GM19193 (cell line): Measurements from ENCODE around the gene SLAMF9.

Source experiments
- POLR2A ChIP-seq: IDR thresholded peaks from 4 replicates; pipeline ENCODE4 v1.6.1; 2011; ENCODE audit not compliant: insufficient read depth, insufficient read length; ENCODE audit errors: extremely low read depth

The SLAMF9 gene

DNA sequence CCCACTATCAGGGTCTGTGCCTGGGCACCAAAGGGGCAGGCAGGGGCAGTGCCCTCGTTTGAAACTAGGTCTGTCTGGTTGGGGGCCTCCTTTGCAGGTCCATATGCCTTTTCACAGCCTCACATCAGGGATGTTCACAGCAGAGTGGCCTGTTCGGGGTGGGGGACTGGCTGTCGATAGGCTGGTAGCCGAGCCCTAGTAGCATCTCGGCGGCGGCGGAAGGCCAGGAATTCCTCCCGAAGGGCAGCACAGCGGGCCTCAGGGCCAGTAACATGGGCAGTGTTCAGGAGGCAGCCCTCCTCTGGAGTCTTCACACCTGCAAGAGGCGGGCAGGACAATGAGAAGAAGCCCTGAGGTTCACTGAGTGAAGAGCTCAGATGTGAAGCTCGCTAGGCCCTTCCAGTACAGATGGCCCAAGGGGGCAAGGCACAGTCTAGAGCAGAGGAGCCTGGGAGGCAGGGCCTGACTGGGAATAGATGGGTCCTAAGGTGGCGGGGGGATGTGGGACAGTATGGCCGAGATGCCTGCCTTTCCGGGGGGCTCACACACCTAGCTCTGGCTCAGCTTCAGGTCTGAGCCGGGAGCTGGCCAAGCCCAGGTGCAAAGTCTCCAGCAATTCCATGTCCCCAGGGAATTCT is 26.7 kb downstream of the SLAMF9 start:
- TF ChIP-seq POLR2A, result no peak

GRCh38 chr1:159925719-159926078 is 28.3 kb downstream of the SLAMF9 start:
- no peak for TF ChIP-seq POLR2A

DNA sequence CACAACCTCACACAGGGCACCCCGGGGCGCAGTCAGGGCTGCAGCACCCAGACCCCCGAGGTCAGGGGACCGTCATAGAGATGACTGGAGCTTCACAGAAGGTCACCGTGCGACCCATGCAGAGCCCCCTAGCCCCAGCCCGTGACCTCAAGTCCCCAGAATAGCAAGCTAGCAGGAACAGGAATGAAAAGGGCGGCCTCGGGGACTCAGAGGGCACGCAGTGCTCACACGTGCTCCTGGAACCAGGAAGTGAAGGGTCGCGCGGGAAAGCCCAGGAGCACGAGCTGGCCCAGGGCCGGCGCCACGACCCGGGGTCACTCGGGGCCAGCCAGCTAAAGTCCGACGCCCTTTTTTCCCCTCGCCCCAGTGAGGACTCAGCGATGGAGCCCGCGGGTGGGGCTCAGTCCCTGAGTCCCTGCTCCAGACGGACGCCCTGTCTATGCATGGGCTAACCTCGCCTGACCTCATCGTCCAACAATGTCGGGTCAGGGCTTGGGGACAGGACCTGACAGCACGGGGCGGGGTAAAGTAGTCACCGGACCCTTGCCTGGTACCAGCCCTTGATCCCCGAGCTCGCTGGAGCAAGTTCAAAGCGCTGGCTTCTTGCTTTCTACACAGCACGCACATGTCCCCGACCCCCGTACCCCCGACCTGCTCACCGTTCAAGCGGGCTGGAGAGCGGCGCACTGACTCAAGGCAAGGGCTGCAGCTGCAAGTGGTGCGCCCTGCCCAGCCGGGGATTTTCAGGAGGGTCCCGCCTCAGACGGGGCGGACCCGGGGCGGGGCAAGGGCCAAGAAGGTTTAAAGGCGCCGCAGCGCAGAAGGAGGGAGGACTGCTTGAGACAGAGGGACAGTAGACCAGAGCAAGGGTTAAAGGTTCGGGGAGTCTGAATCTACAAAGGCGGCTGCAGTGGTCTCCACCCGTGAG is 29.0 kb downstream of the SLAMF9 start, which contains the start of gene TAGLN2:
Gene TAGLN2 (minus strand): TSS at position 717 of the 928 bp plus-strand sequence. CDS start 4,998 bp downstream, outside the sequence.
- TF ChIP-seq POLR2A, result peak; percentile 98

- TF ChIP-seq POLR2A, result no peak
These were observed 29.8 kb downstream of the SLAMF9 start for GRCh38 chr1:159924025-159924790.

GRCh38 chr1:159923203-159924024 is 30.6 kb downstream of the SLAMF9 start:
- TF ChIP-seq POLR2A, result peak; percentile 61

DNA sequence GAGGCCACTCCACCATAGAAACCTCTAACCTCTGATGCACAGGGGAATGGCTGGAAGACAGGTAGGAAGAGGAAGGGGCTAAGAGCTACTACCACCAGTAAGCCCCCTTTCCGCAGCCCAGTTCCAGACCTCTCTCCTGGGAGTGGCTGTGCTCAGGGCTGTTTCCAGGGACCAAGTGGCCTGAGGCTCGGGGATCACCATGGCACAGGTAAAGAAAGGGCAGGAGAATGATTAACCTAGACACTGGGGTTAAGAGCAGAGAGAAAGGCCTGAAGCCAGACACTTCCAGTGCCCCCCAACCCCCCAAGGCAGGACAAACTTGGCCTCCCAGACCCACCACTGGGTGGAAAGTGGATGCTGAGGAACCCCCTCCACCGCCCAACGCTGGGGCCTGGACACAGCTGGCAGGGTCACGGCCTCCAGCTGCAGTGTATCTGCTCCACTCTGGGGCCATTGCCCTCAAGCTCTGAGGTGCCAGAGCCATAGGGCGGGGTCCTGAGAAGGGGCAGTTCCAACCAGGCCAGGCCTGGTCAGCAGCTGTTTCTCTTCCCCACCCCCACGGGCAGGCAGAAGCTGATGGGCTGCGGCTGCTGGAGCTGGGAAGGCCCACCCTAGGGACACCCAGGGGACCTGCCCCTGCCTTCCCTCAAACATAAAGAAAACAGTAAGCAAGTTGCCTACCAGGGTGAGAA is 31.4 kb downstream of the SLAMF9 start:
- TF ChIP-seq POLR2A, result no peak

DNA sequence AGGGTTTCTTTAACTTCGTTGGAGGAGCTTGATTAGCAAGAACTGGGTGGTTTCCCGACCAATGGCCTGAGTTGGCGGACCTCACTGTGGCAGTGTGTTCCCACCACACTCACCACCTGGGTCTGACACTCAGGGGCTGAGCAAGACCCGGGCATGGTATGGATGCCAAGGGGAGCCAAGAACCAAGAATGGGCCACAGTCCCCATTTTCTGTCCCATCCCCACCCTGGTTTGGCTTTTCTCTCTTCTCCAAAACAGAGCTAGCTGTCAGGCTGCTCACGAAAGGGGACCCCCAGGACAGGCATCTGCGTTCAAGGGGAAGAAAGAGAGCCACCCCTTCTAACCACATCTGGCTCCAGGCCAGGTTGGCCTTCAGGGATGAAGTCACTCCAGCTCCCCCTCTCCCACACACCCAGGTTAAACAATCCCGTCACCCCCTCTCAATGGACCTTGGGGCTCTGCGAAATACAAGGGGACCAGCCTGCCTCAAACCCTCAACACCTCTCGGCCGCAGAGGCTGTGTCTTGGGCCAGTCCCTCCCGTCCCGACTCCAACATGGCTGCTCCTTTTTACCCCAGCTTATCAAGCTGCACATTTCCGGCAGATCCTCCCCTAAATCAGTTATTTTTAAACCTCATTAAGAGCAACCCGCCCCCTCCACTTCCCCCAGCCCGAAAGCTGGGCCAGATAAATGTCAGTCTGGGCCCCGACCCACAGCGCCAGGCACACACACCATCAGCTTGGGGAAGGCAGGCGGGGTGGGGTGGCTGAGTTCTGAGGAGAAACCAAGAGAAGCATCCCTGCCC is 32.1 kb downstream of the SLAMF9 start:
- TF ChIP-seq POLR2A, result peak; percentile 27

- no peak for TF ChIP-seq POLR2A
These were observed 32.8 kb downstream of the SLAMF9 start for GRCh38 chr1:159921251-159921650.

DNA sequence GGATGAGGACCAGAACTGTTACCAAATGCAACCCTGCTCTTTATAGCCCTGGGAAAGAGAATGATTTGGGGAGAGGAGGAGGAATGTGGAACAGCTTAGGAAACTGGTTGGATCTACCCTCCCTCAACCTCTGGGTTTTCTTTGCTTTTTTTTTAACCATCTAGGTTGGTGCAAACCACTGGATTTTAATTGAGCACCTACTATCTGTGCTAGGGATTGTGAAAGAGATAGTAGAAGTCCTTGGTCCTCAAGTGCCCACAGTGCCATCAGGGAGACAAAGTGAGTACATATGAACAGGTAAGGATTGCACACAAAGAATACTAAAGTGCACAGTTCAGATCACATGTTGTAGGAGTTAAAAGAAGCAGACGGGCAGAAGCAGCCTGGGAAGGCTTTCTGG is 33.4 kb downstream of the SLAMF9 start:
- TF ChIP-seq POLR2A, result no peak

GRCh38 chr1:159920202-159920601 is 33.8 kb downstream of the SLAMF9 start:
- TF ChIP-seq POLR2A, result no peak

DNA sequence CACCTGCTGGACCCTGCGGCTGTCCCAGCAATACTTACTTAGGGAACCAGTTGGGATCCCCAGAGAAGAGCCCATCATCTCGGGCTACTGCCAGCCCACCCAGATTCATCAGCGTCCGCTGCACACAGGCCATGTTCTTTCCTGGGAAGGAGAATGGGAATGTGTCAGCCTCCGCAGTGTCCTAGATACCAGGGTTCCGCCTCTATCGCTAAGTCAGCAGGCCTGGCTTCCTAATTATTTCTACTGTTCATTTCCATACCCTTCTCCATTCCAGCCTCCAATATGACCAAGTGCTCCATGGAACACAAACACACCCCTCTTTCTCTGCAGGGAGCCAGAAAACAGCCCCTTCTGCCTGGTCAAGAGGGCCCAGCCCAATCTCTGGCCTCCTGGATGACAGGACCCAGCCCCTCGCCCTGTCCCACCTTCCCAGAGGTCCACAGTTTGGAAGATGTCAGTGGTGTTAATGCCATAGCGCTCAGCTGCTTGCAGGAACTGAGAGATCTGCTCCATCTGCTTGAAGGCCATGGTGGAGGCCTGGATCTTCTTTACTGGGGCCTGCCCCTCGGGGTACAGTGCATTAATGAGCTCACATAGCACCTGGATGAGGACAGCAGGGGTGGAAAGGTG is 34.7 kb downstream of the SLAMF9 start:
- TF ChIP-seq POLR2A, result no peak

DNA sequence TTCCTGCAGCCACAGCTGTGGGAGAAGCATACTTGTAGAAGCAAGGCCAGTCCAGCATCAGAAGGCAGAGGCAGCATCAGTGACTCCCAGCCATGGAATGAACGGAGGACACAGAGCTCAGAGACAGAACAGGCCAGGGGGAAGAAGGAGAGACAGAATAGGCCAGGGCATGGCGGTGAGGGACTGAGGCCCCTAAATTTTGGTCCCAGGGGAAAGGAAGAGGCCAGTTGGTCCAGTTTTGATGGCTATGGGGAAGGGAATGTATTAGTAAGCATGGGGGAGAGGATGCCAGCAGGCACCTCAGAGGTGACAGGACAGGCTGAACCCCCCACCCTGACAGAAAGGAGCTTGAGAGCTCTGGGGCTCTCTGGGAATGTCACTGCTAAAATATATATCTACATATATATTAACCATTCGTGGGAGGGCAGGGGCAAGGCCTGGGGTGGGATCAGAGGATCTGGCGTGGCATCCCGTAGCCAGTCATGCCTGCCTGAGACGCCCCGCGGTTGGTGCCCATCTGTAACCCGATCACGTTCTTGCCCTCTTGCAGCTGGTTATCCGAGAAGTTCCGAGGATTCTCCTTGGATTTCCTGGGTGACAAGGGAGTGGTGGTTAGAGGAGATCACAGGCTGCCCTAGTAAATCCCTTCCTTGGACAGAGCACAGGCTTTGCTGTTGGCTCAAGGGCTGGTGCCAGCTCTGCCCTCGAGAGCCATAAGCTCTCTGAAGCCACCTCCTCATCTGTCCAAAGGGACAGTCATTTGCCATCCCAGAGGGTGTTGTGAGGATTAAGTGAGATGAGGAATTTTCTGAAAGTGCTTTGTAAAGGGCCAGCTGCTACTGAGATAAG is 35.5 kb downstream of the SLAMF9 start:
- TF ChIP-seq POLR2A, result no peak
